Adrenal gland (tissue), 12 donors: ENCODE measurements around the gene COX4I1. TPM values are rescaled to one million over a fixed set of nuclear protein-coding genes. Genes with fewer than 3 reads are reported as not detected.

Source experiments
- DNase-seq, 7 donors: peaks; one replicate each; pipeline ENCODE4 v3.0.0-alpha.2; 2019 to 2020
- H3K27ac ChIP-seq, 5 donors: fragments of 200-600 bp; sonication (generic) in 4 of 5; 1 replicate in 3 of 5; 2 replicates in 2 of 5; pipeline versions ENCODE4 v1.5.1 to v1.8.0; 2016 to 2020; ENCODE audit warnings: mild to moderate bottlenecking in 1 of 5
- H3K27me3 ChIP-seq: fragments of 200-600 bp; 2 replicates; pipeline ENCODE4 v1.8.0; 2021
- H3K36me3 ChIP-seq, 2 donors: fragments of 200-600 bp; replicated peaks in 1 of 2; 1 replicate in 1 of 2; 2 replicates in 1 of 2; pipeline versions ENCODE4 v1.5.1 to v1.8.0; 2018 to 2022
- H3K4me1 ChIP-seq, 2 donors: fragments of 200-600 bp; replicated peaks in 1 of 2; 1 replicate in 1 of 2; 2 replicates in 1 of 2; pipeline versions ENCODE4 v1.5.1 to v1.8.0; 2018 to 2021
- H3K4me3 ChIP-seq, 4 donors: fragments of 200-600 bp; sonication (generic) in 3 of 4; one replicate each; pipeline ENCODE4 v1.5.1; 2016 to 2018
- H3K9me3 ChIP-seq, 3 donors: fragments of 200-600 bp; sonication (generic) in 1 of 3; replicated peaks in 1 of 3; 1 replicate in 2 of 3; 2 replicates in 1 of 3; pipeline versions ENCODE4 v1.5.1 to v1.8.0; 2016 to 2021
- POLR2A ChIP-seq, 2 donors: fragments of 450-650 bp; IDR thresholded peaks; one replicate each; pipeline ENCODE4 v1.6.1; 2017; ENCODE audit warnings: antibody characterized with exemption in 2 of 2, mild to moderate bottlenecking in 2 of 2, moderate library complexity in 1 of 2
- WGBS, 4 donors: extraction: QIAGEN DNeasy Blood & Tissue Kit in 2 of 4; methylation state at CpG; one replicate each; pipeline versions ENCODE4 v1.1.5 to v1.1.7; 2013 to 2017; 5-methylcytosine and 5-hydroxymethylcytosine counted together
- intact Hi-C, 2 donors: fragments of 100-400 bp; cut with DNase I; formaldehyde crosslinking; loops; one replicate each; pipeline versions ENCODE4 v1.14.1 to v1.15.0; 2022 to 2023
- polyA plus RNA-seq, 3 donors: library from polyadenylated mRNA; stranded (reverse); fragments of 200-250 nt in 2 of 3; fragments of 350-450 nt in 1 of 3; fragmentation: Illumina TruSeq in 1 of 3; extraction: RNeasy Lipid Tissue Mini Kit (QIAGEN cat#74804) in 1 of 3; gene quantifications; one replicate each; pipeline ENCODE4 v1.2.3, GENCODE V29; 2013 to 2014
- total RNA-seq, 9 donors: library from RNA; depleted of rRNA in 4 of 9; stranded (reverse); fragments of >200 nt in 4 of 9; fragments of 120-200 nt in 1 of 9; fragmentation: NEBNext Ultra II Directional in 1 of 9; extraction: Animal tissue kit (Norgen Biotek cat#: 25700) in 1 of 9; gene quantifications; one replicate each; pipeline versions ENCODE4 v1.1.0 to v1.2.4, GENCODE V29; 2013 to 2023
- TF ChIP-seq, protein P1 (sequence below), 6 experiments: fragments of 450-650 bp in 4 of 6; fragments of 200-600 bp in 2 of 6; sonication (generic) in 1 of 6; IDR thresholded peaks; 1 replicate in 5 of 6; 2 replicates in 1 of 6; pipeline versions ENCODE4 v1.5.1 to v1.8.0; 2016 to 2021; ENCODE audit warnings: antibody characterized with exemption in 6 of 6, mild to moderate bottlenecking in 2 of 6, moderate library complexity in 1 of 6
- donor health status: healthy with polysubstance abuse.
- donor health status: Bipolar disorder and iron deficiency.
- donor health status: DM: yes; HTN: yes; CAD: no.
- donor health status: DM: no; HTN: no; CAD: no.
- donor health status: DM: no; HTN: no; CAD: no.
- donor health status: DM: yes; HTN: yes; CAD: no.

Gene COX4I1
- total and polyA plus RNA-seq, 12 donors = 466 to 1,628 (median 536) TPM

DNA sequence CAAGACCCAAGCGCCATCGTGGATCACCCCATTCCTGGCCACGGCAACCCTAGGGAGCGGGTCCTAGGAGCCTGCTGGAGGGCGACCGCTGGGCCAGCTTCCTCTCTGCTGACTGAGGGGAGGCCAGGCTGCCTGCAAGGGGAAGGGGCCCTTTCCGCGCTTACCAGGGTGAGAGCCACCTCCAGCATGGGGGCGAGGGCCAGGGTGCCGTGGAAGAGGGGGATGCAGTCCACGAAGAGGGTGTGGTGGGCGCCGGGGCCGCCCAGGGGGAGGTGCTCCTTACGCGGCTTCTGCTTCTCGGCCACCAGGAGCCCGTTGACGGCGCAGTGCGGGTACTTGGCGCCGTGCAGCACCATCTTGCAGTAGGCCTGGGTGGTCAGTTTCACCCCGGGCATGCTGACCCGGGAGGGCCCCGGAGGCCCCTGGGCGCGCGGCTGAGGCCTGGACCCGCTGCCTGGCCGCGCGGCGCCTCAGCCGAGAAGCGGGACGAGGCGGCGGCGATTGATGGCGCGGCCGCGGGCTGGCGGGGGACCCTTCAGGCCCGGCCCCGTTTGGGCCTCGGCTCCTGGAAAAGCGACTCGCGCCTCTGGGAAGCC, 496 bp upstream of the COX4I1 start:
- Histone ChIP-seq H3K9me3 (no peaks in the 10 kb centered on the region), H3K4me1 (peaks cover 15 to 32% of the 10 kb centered on the region in 2 donors), H3K27ac (peak overlapping the region in 4 of 5 donors; percentile 42 to 97 (median 80)), H3K36me3 (peaks cover 0 to 43% of the 10 kb centered on the region in 2 donors), H3K4me3 (peak overlapping the region; percentile 71 to 95 (median 86)), H3K27me3 (no peaks in the 10 kb centered on the region)
- WGBS, 4 donors = 0 to 2% (median 0%) methylated on average over 13 to 51 of the region's 51 CpGs
- peak in 5 of 7 donors; percentile 25 to 58 (median 33) for DNase-seq
- no peak for TF ChIP-seq POLR2A (IDR thresholded peaks at IDR 0.05)
- TF ChIP-seq, protein P1, sequence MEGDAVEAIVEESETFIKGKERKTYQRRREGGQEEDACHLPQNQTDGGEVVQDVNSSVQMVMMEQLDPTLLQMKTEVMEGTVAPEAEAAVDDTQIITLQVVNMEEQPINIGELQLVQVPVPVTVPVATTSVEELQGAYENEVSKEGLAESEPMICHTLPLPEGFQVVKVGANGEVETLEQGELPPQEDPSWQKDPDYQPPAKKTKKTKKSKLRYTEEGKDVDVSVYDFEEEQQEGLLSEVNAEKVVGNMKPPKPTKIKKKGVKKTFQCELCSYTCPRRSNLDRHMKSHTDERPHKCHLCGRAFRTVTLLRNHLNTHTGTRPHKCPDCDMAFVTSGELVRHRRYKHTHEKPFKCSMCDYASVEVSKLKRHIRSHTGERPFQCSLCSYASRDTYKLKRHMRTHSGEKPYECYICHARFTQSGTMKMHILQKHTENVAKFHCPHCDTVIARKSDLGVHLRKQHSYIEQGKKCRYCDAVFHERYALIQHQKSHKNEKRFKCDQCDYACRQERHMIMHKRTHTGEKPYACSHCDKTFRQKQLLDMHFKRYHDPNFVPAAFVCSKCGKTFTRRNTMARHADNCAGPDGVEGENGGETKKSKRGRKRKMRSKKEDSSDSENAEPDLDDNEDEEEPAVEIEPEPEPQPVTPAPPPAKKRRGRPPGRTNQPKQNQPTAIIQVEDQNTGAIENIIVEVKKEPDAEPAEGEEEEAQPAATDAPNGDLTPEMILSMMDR (IDR thresholded peaks at IDR 0.05) = no peak
- intact Hi-C loops = no loop called here

DNA sequence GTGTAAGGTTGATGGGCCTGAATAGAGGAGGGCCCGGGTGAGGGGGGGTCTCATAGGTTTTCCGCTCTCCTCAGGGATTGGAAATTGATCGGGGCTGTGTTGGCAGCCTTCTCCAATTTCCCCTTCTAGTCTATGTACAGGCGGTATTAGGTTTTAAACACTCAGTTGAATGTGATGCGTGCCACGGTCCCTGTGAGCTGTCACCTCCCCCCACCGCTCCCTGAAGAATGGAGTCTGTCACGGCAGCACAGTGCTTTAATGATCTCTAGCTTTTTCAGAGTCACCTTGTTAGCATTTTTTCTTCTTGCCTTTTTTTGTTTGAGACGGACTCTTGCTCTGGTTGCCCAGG, 800 bp downstream of the COX4I1 start:
- H3K4me1 ChIP-seq = peaks cover 15 to 32% of the 10 kb centered on the region in 2 donors

DNA sequence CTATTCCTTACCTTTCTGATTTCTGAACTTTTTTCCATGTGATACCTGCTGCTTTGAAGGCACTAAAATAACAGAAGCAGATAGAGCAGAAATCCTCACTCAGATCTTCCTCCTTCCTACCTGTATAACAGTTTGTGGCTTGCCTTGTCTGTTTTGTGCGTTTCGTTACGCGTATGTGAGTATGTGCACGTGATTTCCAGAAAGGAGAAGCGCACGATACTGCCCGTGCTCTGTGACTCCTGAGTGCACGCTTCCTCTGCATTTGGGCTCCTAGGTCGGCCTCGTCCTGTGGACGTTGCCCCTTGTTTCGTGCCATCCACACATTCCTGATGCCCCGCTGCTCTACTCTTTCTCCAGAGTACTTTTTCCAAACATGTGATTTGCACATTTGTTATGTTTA, 4.1 kb downstream of the COX4I1 start:
- no peak for DNase-seq
- intact Hi-C loops = no loop called here
- Histone ChIP-seq H3K27me3 (no peaks in the 10 kb centered on the region), H3K4me3 (no peak overlapping the region), H3K4me1 (peaks cover 10 to 19% of the 10 kb centered on the region in 2 donors), H3K27ac (no peak overlapping the region), H3K9me3 (no peaks in the 10 kb centered on the region), H3K36me3 (peaks cover 0 to 54% of the 10 kb centered on the region in 2 donors)
- WGBS, 4 donors = 71 to 80% (median 74%) methylated on average over 13 to 14 of the region's 14 CpGs
- TF ChIP-seq, protein P1 (IDR thresholded peaks at IDR 0.05) = no peak
- TF ChIP-seq POLR2A (IDR thresholded peaks at IDR 0.05) = no peak

More for the DNA sequence above, 800 bp downstream of the COX4I1 start:
- peak in 1 of 7 donors; percentile 26 for DNase-seq
- 8 to 24% (median 13%) methylated on average over 8 to 9 of the region's 9 CpGs for WGBS, 4 donors
- Histone ChIP-seq H3K9me3 (no peaks in the 10 kb centered on the region), H3K27me3 (no peaks in the 10 kb centered on the region), H3K4me3 (peak overlapping the region; percentile 71 to 95 (median 86)), H3K36me3 (peaks cover 0 to 47% of the 10 kb centered on the region in 2 donors), H3K27ac (peak overlapping the region in 4 of 5 donors; percentile 74 to 97 (median 86))
- TF ChIP-seq, protein P1 (IDR thresholded peaks at IDR 0.05) = no peak
- no peak for TF ChIP-seq POLR2A (IDR thresholded peaks at IDR 0.05)
- intact Hi-C loops = no loop called here

DNA sequence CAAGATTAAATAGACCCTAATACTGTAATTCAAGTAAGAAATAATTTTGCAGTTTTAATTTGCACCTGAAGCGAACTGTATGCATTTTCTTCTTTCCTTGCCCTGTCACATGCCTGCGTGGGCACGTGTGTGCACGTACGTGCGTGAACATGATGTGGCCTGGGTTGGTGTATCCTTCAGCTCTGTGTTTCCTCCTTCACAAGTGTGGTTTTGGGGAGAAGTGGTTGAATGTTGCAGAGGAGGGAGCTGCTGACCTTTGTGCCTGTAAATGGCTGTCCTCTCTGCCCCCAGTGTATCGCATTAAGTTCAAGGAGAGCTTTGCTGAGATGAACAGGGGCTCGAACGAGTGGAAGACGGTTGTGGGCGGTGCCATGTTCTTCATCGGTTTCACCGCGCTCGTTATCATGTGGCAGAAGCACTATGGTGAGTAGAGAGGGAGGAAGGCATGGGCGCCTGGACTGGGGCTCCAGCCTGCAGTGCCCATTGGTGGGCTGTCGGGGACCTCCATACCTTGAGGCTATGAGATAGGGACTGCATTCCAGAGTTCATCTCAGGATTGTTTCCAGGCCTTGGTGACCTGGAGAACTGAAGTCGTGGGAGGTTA, 6.0 kb downstream of the COX4I1 start:
- 83 to 87% (median 84%) methylated on average over 17 to 18 of the region's 18 CpGs for WGBS, 4 donors
- no peak overlapping the region for H3K27ac ChIP-seq

More for the DNA sequence above, 6.0 kb downstream of the COX4I1 start:
- Histone ChIP-seq H3K4me1 (peaks cover 4 to 11% of the 10 kb centered on the region in 2 donors), H3K4me3 (no peak overlapping the region), H3K36me3 (peaks cover 0 to 54% of the 10 kb centered on the region in 2 donors), H3K27me3 (no peaks in the 10 kb centered on the region), H3K9me3 (no peaks in the 10 kb centered on the region)
- TF ChIP-seq, protein P1 (IDR thresholded peaks at IDR 0.05) = no peak
- TF ChIP-seq POLR2A (IDR thresholded peaks at IDR 0.05) = no peak
- DNase-seq = no peak
- intact Hi-C loops = no loop called here
